Ishikawa (cell line): ENCODE results near the gene ATG101.

ENCODE experiments used
- CEBPB ChIP-seq: IDR thresholded peaks from 2 replicates; pipeline ENCODE4 v1.6.1; 2012
- CREB1 ChIP-seq: IDR thresholded peaks from 2 replicates; pipeline ENCODE4 v1.6.1; 2012; ENCODE audit warnings: low read depth
- EGR1 ChIP-seq: IDR thresholded peaks from 2 replicates; pipeline ENCODE4 v1.6.1; 2012
- EP300 ChIP-seq: IDR thresholded peaks from 2 replicates; pipeline ENCODE4 v1.6.1; 2012; ENCODE audit warnings: borderline replicate concordance
- FOXM1 ChIP-seq: IDR thresholded peaks from 2 replicates; pipeline ENCODE4 v1.6.1; 2012; ENCODE audit warnings: low read depth, borderline replicate concordance
- MAX ChIP-seq: IDR thresholded peaks from 2 replicates; pipeline ENCODE4 v1.6.1; 2012
- NFIC ChIP-seq: IDR thresholded peaks from 2 replicates; pipeline ENCODE4 v1.6.1; 2012
- RAD21 ChIP-seq: IDR thresholded peaks from 2 replicates; pipeline ENCODE4 v1.6.1; 2012; ENCODE audit warnings: low read depth
- REST ChIP-seq: IDR thresholded peaks from 2 replicates; pipeline ENCODE4 v1.6.1; 2012; ENCODE audit warnings: low read depth, mild to moderate bottlenecking
- TAF1 ChIP-seq: IDR thresholded peaks from 2 replicates; pipeline ENCODE4 v1.6.1; 2012; ENCODE audit warnings: low read depth, mild to moderate bottlenecking
- TCF12 ChIP-seq: IDR thresholded peaks from 2 replicates; pipeline ENCODE4 v1.6.1; 2012; ENCODE audit warnings: low read depth
- TEAD4 ChIP-seq: IDR thresholded peaks from 2 replicates; pipeline ENCODE4 v1.6.1; 2012
- YY1 ChIP-seq: IDR thresholded peaks from 2 replicates; pipeline ENCODE4 v1.6.1; 2012; ENCODE audit warnings: low read depth
- ZBTB7A ChIP-seq: IDR thresholded peaks from 2 replicates; pipeline ENCODE4 v1.6.1; 2012; ENCODE audit warnings: low read depth
- TF ChIP-seq, protein P1 (sequence below): IDR thresholded peaks from 2 replicates; pipeline ENCODE4 v1.6.1; 2012

The ATG101 gene

DNA sequence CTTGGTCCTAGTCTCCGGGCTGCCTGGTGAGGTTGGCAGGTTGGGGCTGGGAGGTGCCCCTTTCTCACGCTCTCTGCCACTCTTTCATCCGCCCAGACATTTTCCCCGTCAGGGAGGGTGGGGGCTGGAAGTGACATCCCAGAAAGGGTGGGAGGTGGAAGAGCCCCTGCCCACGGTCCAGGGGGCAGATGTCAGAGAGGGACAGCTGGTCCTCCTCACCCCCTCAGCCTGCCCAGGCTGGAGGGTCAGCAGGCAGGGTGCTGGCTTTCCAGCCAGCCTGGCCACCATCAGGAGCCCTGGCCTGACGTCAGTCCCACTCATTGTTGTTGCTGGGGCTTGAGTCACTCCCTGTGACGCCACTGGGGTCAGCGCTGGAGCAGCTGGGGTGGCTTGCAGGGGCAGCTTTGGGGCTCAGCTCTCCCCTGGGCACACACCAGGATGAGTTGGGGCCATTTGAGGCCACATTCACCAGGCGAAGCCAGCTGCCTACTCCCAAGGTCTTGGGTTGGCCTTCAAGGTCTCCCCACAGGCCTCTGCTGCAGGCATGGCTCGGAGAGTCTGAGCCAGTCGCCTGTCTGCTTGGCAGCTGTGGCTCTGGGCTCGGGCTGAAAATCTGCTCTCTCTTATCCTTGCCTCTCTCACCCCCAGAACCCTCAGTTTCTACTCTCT lies 5.7 kb upstream of the ATG101 start:
- TF ChIP-seq REST (no peak), ZBTB7A (no peak), MAX (no peak), RAD21 (no peak), EGR1 (no peak), CREB1 (no peak), FOXM1 (no peak), NFIC (no peak), TAF1 (no peak)

GRCh38 chr12:52066346-52067080 lies 3.3 kb upstream of the ATG101 start:
- TF ChIP-seq ZBTB7A, result no peak
- TF ChIP-seq RAD21, result peak; percentile 19; the same call in 1 of the 2 replicates

DNA sequence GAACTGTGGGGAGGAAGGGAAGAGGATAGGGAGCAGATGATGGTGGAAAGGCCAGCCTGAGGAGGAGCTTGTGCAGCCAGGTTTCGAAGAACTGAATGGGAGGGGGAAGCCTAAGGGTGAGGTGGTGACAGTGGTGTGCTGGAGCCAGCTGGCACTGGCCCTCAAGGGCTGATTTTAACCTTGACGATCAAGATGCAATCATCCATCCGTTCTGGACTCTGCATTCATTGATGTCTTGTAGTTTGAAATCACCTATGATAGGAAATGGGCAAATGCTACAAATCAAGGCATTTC lies 2.8 kb upstream of the ATG101 start:
- TF ChIP-seq RAD21 (no peak), FOXM1 (no peak), TCF12 (no peak), NFIC (no peak), REST (no peak), EP300 (no peak), YY1 (no peak), TEAD4 (no peak), EGR1 (no peak), MAX (no peak), ZBTB7A (no peak), CEBPB (no peak), TAF1 (no peak), CREB1 (no peak)
- TF ChIP-seq, protein P1, sequence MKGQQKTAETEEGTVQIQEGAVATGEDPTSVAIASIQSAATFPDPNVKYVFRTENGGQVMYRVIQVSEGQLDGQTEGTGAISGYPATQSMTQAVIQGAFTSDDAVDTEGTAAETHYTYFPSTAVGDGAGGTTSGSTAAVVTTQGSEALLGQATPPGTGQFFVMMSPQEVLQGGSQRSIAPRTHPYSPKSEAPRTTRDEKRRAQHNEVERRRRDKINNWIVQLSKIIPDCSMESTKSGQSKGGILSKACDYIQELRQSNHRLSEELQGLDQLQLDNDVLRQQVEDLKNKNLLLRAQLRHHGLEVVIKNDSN, result no peak

GRCh38 chr12:52070185-52070925 lies 577 bp downstream of the ATG101 start:
- no peak for TF ChIP-seq RAD21
- peak; percentile 0; the same call in 1 of the 2 replicates for TF ChIP-seq TAF1
- 0 out of 2 replicates have a peak, but pooled peaks have one; percentile 23 for TF ChIP-seq ZBTB7A

DNA sequence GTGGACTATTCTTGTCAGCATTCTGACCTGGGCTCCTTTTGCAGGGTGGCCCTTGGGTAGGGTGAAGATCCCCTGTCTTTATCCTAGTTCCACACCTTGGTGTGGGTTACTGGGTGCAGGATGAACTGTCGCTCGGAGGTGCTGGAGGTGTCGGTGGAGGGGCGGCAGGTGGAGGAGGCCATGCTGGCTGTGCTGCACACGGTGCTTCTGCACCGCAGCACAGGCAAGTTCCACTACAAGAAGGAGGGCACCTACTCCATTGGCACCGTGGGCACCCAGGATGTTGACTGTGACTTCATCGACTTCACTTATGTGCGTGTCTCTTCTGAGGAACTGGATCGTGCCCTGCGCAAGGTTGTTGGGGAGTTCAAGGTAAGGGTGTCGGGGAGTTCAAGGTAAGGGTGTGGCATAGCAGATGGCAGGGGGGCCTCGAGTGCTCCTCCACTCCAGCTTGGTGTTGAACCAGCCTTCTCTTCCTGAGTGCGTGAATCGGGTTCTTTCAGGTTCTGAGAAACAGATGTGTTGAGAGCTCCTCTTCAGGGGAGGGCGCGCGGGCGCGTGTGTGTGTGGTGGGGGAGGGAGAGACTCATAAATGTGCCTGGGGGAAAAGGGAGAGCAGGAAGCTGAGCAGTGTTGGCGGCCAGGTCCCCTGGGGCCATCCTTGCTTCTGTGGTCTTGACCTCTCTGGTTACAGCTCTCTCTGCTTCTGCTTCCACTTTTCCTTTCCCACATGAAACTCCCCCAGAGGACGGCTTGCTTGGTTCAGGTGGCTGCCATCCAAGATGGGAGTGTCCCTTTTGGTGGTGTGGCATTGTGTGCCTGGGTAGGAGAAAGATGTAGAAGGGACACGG lies 4.0 kb downstream of the ATG101 start:
- no peak for TF ChIP-seq CEBPB
- 0 out of 2 replicates have a peak, but pooled peaks have one; percentile 39 for TF ChIP-seq MAX
- peak; percentile 64; the same call in 1 of the 2 replicates for TF ChIP-seq NFIC
